OCI-M1 (cell line): ENCODE measurements around the gene LRRC8A.
A peak's percentile ranks its signal among the peaks of the same experiment; 100 is the strongest.

Experiments
- DNase-seq: peaks from one replicate; lab custom pipeline; 2025; lab: John Stamatoyannopoulos, UW

LRRC8A gene

DNA sequence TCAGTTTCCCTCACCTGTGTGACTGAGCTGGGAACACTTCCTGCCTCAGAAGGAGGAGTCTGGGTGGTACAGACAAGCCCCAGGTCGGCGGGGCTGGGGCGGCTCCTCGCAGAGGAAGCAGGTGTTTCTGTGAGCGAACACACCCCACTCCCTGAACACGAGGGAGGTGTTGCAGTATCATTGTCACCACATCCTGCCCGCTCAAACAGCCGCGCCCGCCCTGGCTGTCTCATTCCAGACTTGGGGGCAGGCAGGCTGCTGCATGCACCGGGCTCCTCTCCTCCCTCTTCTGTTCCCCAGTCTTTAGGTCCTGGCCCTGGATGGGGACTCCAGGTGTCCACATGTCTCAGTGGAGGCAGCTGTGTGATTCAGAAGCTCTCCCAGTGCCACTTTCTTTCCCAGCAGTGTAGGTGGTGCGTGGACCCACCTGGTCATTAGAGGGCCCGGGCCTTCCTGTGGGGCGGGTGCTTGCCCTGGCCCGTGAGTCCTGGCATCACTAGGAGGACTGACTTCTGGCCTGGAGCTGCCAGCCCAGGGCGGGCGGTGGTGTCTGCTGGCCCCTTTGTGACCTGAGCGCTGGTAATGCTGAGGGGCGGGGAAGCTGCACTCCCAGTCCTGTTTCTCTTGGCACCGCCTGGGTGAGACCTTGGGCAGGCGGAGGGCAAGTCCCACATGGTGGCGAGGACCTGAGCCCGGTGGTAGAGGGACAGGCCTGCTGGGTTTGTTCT, 20.6 kb downstream of the LRRC8A start:
- DNase-seq = no peak

- DNase-seq = no peak
Measured at GRCh38 chr9:128903079-128903461, 21.1 kb downstream of the LRRC8A start.

DNA sequence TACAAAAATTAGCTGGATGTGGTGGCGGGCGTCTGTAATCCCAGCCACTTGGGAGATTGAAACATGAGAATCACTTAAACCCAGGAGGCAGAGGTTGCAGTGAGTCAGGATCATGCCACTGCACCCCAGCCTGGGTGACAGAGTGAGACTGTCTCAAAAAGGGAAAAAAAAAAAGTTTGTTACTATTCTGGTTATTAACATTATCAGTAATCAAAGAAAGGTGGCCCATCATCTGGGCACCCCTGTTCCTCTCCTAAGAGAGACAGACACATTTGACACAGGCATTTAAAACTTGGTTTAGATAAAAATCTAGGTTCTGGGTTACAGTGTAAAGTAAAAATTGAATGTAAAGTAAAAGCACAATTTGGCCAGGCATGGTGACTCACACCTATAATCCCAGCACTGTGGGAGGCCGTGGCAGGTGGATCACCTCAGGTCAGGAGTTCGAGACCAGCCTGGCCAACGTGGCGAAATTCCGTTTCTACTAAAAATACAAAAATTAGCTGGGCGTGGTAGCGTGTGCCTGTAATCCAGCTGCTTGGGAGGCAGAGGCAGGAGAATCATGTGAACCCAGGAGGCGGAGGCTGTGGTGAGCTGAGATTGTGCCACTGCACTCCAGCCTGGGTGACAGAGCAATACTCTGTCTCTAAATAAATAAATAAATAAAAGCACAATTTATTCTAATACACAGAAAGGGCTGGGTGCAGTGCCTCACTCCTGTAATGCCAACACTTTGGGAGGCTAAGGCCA, 22.1 kb downstream of the LRRC8A start:
- no peak for DNase-seq

GRCh38 chr9:128905964-128906363, 24.0 kb downstream of the LRRC8A start:
- DNase-seq = no peak

DNA sequence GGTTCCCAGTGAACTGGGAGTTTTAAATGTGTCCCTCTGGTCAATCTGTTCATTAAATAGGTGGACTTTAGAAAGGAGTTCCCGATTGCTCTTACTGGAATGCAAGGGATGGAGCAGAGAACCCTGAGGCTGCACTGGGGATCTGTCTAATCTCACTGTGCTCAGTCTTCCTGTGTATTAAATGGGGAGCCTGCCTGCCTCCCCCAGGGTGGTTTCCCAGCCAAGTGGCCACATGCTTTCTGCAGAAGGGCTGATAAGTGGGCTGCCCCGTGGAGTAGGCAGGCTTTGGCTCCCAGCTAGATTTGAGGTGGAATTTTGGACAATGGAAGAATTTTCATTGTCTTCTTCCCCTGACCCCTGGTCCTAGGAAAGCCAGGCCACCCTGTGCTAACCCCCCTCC, 24.8 kb downstream of the LRRC8A start:
- no peak for DNase-seq

DNA sequence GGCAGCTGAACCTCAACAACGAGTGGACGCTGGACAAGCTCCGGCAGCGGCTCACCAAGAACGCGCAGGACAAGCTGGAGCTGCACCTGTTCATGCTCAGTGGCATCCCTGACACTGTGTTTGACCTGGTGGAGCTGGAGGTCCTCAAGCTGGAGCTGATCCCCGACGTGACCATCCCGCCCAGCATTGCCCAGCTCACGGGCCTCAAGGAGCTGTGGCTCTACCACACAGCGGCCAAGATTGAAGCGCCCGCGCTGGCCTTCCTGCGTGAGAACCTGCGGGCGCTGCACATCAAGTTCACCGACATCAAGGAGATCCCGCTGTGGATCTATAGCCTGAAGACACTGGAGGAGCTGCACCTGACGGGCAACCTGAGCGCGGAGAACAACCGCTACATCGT, 26.4 kb downstream of the LRRC8A start:
- DNase-seq = no peak

- DNase-seq = no peak
Measured at GRCh38 chr9:128909859-128910258, 27.9 kb downstream of the LRRC8A start.

DNA sequence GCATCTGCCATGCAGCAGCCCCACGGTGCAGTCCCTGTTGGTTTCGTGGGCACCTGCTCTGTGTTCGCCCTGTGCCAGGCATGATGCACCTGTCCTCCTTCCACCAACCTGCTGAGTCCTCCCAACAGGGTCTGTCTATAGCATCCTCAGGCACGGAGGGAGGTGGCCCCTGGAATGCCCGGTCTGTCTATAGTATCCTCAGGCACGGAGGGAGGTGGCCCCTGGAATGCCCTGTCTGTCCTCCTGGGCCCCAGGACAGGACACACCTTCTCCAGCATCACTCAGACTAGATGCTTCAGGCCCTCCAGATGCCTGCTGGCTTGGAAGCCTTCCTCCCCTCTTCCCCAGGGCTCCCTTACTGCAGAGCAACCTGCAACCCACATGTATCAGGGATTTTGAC, 29.0 kb downstream of the LRRC8A start:
- no peak for DNase-seq

DNA sequence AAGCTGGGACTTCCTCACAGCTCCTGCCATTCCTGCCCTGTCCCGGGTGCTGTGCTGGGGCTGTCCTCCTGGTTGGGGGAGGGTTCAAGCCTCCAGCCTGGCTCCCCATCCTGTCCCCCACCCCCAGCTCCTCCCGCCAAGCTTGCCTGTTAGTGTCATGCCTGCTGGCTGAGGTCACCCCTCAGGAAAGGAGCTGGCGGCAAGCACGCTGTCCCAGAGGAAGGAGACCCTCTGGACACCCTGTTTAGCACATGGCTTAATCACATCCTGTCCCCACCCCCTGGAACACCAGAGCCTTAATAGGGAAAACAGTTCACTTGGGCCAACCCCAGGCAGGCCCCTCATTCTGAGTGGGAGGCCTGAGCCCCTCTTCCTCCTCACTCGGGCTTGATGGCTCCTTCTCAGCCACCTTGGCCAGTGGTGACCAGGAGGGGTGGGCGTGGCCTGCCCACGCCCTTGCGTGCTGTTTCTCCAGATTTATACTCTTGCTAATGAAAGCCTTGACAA, 29.6 kb downstream of the LRRC8A start:
- peak; percentile 33 for DNase-seq

- DNase-seq = no peak
Measured at GRCh38 chr9:128912270-128912853, 30.4 kb downstream of the LRRC8A start.

GRCh38 chr9:128913048-128913900, 31.3 kb downstream of the LRRC8A start:
- no peak for DNase-seq

- DNase-seq = no peak
Measured at GRCh38 chr9:128913995-128914772, 32.3 kb downstream of the LRRC8A start.

DNA sequence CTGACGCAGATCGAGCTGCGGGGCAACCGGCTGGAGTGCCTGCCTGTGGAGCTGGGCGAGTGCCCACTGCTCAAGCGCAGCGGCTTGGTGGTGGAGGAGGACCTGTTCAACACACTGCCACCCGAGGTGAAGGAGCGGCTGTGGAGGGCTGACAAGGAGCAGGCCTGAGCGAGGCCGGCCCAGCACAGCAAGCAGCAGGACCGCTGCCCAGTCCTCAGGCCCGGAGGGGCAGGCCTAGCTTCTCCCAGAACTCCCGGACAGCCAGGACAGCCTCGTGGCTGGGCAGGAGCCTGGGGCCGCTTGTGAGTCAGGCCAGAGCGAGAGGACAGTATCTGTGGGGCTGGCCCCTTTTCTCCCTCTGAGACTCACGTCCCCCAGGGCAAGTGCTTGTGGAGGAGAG, 34.3 kb downstream of the LRRC8A start:
- no peak for DNase-seq

DNA sequence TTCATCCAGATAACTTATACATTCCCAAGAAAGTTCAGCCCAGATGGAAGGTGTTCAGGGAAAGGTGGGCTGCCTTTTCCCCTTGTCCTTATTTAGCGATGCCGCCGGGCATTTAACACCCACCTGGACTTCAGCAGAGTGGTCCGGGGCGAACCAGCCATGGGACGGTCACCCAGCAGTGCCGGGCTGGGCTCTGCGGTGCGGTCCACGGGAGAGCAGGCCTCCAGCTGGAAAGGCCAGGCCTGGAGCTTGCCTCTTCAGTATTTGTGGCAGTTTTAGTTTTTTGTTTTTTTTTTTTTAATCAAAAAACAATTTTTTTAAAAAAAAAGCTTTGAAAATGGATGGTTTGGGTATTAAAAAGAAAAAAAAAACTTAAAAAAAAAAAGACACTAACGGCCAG, 34.8 kb downstream of the LRRC8A start:
- DNase-seq = no peak

DNA sequence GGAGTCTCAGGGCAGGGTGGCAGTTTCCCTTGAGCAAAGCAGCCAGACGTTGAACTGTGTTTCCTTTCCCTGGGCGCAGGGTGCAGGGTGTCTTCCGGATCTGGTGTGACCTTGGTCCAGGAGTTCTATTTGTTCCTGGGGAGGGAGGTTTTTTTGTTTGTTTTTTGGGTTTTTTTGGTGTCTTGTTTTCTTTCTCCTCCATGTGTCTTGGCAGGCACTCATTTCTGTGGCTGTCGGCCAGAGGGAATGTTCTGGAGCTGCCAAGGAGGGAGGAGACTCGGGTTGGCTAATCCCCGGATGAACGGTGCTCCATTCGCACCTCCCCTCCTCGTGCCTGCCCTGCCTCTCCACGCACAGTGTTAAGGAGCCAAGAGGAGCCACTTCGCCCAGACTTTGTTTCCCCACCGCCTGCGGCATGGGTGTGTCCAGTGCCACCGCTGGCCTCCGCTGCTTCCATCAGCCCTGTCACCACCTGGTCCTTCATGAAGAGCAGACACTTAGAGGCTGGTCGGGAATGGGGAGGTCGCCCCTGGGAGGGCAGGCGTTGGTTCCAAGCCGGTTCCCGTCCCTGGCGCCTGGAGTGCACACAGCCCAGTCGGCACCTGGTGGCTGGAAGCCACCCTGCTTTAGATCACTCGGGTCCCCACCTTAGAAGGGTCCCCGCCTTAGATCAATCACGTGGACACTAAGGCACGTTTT, 35.4 kb downstream of the LRRC8A start:
- no peak for DNase-seq

GRCh38 chr9:128918921-128919320, 37.0 kb downstream of the LRRC8A start:
- DNase-seq = no peak

- DNase-seq = no peak
Measured at GRCh38 chr9:128919402-128920089, 37.6 kb downstream of the LRRC8A start.

GRCh38 chr9:128920381-128921058, 38.6 kb downstream of the LRRC8A start, which contains the start of gene PHYHD1:
Gene PHYHD1, plus strand, starts transcription at chr9:128920982. Its CDS starts 1,342 bp downstream, at chr9:128922324.
- DNase-seq = no peak
